Right ventricle myocardium superior (tissue), 1 donor: Measurements from ENCODE around the gene CPA4. TPM values are rescaled to one million over a fixed set of nuclear protein-coding genes. Genes with fewer than 3 reads are reported as not detected.

Source experiments
- ATAC-seq: fragments of 200-7000 bp; cut with Tn5 transposase; one replicate; pipeline ENCODE4 v1.9.1; 2020; ENCODE audit warnings: mild to moderate bottlenecking; ENCODE audit not compliant: poor library complexity
- DNase-seq: peaks from one replicate; pipeline ENCODE4 v3.0.0-alpha.2; 2020
- intact Hi-C: fragments of 100-400 bp; cut with DNase I; formaldehyde crosslinking; loops from one replicate; pipeline ENCODE4 v1.11.2; 2022
- total RNA-seq: library from RNA; stranded (reverse); fragmentation: NEBNext Ultra II Directional; extraction: Animal tissue kit (Norgen Biotek cat#: 25700); gene quantifications from one replicate; pipeline ENCODE4 v1.2.1, GENCODE V29; 2021
- donor health status: DM: no; HTN: yes; CAD: no; lungs with severe emphysema.

CPA4 gene
- total RNA-seq, 1 donor from 2014 or later = not detected

DNA sequence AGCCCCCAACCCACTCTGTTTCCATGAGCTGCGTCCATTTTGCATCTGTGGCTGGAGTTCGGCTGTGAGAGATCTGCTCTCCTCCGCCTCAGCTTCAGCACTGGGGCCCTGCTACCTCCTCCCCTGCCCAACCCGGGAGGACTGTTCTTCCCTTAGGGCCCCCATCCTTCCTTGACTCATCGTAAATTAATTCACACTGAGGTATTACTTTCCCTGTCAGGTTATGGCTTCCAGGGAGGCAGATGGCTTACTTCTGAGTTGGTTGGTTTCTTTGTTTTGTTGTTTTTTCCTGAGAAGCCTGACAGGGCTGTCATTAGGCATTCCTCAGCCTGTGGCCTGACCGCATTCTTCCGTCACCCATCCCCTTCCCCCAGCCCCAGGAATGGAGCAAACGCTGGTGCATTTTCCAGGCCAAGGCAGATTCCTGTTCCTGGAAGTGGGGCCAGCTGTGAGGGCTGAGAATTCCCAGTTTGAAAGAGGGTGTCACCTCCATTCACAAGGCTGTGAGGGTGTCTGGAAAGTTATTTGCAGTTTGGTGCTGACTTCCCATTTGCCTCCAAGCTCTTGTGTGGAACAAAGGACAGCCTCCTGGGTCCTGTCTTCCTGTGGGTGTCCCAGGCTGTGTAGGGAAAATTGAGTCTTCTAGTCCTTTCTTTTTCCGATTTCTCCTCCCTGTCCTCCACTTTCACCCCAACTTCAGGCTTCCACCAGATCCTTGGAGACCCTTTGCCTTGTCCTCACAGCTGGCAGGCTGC is 63.3 kb downstream of the CPA4 start:
- intact Hi-C loops = no loop called here
- DNase-seq (no peak), ATAC-seq (peak; percentile 46)

DNA sequence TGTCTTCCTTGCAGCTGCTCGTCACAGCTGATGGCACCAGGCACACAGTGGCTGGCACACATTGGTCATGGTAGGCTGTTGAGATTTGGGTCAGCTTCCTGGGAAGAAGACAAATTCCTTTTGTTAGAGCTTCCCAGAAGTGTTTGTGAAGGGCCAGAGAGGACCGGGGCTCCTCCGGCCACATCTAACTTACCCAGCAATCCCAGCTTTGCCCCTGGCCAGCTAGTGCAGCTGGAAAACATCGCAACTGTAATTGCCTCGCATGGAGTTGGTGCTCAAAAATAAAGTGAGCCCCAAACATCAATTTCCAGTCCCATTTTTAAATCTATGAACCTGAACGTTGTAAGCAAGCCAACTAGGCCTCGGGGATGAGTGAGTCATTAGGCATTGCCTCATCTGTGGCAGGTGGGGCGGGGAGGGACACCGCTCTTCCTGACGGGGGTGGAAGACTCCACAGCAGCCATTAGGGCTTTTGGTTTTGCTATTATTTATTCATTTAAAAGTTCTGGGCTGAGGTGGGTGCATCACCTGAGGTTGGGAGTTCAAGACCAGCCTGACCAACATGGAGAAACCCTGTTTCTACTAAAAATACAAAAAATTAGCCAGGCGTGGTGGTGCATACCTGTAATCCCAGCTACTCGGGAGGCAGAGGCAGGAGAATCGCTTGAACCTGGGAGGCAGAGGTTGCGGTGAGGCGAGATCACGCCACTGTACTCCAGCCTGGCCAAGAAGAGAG is 64.1 kb downstream of the CPA4 start:
- ATAC-seq (peak; percentile 62), DNase-seq (no peak)
- intact Hi-C loops = no loop called here

DNA sequence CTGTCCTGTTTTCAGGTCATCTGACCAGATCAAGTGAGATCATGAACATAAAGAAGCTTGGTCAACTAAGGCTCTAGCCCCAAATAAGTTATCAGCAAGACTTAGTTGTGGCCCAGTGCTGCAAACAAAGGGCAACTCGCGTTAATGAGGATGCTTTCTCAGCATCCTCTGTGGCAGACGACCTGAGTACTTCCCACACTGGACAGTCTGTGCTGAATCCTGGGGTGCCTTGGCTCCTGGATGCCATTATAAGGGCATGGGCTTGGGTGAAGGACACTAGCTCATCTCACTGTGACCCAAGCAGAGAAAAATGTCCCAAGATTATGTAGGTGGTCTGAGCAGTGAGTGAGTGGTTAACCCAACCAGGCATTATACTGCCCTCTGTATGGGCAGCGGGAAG is 65.5 kb downstream of the CPA4 start:
- DNase-seq (no peak), ATAC-seq (no peak)
- intact Hi-C loops = no loop called here

DNA sequence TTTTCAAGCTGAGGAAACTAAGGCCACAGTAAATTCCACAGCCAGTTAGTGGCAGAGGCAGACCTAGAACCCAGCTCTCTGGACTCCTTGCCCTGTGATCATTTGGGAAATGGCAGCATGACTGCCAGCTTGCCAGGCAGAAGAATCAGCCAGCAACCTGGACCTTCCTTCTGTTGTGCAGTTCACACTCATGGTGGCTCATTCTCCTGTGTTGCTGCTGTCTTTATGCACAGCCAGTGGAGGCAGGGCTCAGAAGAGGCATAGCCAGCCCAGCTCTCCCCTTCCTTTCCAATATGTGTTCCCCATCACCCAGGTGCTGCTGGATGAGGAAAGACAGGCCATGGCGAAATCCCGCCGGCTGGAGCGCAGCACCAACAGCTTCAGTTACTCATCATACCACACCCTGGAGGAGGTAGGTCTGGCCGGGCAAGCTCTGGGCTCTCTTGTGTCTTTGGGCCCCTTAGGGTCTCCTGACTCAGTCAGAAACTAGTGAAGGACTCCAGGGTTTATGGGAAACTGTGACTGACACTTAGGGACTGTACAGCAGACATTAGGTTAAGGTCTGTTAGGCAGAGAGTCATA is 66.4 kb downstream of the CPA4 start:
- intact Hi-C loops = no loop called here
- DNase-seq (no peak), ATAC-seq (no peak)

DNA sequence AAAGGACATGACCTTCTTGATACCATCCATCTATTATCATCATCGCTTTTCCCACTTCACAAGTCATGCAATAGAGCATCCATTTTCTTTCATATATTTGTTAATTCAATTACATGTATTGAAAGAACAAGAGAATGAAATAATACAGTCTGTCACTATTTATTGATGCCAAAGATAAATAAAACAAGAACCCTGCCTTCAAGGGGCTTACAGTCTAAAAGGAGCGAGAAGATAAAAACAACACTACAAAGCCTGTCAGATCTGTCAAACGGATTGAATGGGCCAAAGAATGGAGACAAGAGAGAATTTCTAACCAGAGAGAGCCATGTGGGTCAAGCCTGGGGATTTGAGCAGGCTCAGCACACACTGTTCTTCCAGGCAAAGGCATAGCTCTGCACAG is 67.6 kb downstream of the CPA4 start:
- intact Hi-C loops = no loop called here
- no peak for DNase-seq
- no peak for ATAC-seq

DNA sequence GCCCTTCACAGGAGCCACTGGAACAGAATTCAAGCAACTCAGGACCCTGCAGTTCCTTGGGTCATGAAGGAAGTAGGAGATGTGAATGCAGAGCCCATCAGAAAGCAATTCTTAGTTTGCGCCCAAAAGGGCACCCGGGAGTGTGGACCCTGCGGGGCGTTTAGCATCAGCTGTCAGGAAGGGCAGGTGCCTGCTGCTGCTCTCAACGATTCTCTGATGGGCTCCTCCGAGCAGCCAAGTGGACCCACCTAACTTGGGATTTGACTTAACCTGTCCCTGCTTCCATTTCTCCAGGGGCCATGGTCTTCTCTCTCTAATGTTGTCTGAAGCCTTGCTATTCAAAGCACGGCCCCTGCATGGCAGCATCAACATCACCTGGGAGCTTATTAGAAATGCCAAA is 68.7 kb downstream of the CPA4 start:
- ATAC-seq (no peak), DNase-seq (no peak)
- intact Hi-C loops = no loop called here

DNA sequence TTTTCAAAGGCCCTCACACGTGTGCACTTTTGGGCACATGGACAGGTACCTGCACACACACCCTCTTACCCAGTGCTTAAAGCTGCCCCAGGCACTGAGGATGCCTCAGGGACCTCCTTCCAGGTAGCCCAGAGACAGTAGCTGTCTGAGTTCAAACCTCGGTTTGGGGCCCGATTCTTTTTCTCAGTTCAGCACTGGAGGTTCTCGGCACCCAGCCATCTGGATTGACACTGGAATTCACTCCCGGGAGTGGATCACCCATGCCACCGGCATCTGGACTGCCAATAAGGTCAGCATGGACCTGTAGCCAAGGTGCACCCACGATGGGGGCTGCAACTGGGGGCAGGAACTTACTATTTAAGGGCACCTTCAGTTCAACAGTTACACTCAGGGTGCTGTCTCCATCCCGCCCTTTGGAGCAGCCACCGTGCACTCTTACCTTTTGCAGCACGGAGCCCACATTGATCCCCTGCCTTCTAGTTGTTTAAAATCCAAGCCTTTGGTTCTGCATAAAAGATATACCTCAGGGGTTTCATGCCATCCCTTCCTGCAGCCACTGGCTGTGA is 69.4 kb downstream of the CPA4 start:
- ATAC-seq = no peak
- DNase-seq = no peak
- intact Hi-C loops = no loop called here

DNA sequence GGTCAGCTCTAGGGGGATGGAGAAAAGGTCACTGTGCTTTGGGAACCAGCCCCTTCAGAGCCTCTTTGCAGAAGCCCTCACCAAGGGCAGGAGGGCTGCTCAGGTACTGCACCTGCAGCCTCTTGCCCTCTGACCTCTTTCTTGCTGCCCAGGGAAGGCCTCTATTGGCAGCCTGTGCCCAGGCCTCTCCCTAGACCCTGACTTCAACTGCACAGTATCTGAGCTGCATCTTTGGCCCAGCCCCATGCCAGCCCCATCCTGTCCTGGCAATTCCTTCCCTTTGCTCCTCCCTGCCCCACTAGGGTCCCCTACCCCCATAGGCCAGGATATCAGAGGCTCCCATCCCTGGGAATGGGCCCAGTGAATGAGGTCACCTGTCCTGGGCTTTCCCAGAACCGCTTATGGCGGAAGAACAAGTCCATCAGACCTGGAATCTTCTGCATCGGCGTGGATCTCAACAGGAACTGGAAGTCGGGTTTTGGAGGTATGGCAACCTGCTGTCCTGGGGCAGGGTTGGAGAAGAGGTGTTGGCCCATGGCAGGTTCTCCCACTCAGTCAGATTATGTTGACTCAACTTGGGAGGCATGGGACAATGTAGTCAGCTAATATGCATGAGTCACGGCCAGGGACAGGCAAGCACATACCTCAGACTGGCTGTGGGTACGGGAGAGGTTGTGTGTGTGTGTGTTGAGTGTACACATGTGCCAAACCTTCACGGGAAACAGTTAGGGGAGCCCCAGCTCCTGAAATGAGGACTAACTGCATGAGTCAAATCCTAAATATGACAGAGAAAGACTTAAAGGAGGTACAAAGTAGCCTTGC is 70.3 kb downstream of the CPA4 start:
- ATAC-seq (no peak), DNase-seq (no peak)
- intact Hi-C loops = no loop called here

DNA sequence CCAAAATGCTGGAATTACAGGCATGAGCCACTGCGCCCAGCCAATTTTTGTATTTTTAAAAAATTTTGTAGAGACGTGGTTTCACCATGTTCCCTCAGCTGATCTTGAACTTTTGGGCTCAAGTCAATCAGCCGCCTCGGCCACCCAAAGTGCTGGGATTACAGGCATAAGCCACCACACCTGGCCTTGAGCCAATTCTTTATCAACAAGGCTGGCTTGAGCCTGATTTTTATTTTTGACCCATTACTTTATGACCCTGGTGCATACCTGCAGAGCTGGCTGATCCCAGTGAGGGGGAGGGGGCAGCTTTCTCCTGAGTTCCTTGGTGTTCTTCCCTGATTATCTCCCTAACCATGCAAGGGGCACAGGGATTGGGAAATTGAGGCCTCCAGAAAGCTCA is 71.5 kb downstream of the CPA4 start:
- intact Hi-C loops = no loop called here
- ATAC-seq (no peak), DNase-seq (no peak)

DNA sequence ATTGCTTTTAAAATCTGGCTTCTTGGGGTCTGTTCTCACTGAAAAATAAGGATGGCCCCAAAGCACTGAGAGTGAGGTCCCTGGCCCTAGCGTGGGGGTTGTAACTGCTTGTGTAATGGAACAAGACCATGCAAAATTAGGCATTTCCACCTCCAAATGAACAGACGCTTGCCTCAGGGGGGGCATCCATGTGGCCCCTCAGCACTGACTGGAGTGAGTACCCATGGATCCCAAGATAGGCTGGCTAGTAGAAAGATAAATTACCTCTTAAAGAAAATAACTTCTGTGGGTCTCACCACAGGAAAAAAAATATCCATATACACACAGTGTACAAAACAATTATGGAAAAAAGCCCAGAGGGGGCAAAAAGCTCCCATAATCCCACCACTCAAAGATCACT is 72.1 kb downstream of the CPA4 start:
- intact Hi-C loops = no loop called here

DNA sequence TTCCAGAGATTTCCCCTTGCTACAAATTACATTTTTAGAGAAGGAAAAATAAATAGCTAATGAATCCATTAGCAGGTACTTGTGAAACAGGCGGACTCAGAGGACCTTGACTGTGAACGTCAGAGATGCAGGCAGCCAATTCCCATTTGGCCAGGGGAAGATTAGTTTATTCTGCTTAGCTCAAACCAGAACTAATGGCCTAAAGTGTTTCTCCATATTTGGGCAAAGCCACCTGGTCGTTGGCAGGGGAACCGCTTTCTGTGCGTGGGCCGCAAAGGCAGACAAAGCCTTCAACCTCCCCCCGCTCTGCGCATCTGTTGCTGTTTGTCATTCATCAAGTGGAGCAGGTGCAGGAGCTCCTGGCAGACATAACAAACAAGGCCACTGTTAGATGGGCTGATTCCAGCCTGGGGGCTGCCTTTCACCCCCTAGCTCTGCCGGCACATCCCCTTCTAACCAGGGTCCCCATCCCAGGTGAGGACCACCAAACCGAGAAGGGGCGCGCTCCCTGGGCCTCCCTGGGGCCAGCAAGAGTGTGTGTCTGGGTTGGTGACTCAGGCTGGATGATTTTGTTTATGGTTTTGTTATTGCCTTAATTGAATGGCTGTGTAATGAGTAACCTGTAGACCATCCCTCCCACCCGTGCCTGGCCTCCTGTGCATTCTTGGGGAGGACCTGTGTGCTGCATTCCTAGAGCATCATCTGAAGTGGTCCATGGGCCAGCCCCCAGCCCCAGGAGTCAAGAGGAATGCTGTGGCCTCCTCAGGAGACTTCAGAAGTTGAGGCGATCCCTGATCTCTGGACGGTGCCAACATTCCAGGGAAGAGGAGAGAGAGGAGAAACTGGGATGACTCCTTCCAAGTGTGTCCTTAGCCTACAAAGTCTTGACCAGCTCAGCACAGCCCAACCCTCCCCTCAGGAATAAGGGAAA is 72.8 kb downstream of the CPA4 start:
- intact Hi-C loops = no loop called here
- DNase-seq (no peak), ATAC-seq (no peak)

More for the DNA sequence above, 72.1 kb downstream of the CPA4 start:
- DNase-seq = no peak
- ATAC-seq = no peak

DNA sequence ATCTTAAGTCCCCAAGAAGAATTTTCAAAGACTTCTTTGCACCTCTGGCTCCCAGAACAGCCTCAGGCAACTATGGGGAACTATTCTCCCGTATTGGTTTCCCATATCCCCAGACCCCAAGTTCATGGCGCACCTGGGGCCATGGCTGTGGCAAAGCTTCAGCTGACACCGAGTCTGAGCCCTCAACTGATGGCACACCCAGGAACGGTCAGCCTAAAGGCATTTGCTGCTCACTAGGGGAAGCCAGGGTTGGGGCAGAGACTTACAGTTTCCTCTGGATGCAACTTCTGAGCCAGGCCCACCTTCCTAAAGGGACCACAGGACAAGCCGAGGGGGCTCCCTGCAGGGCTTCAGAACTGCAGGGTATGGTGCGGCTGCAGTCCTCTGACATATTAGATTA is 73.6 kb downstream of the CPA4 start:
- intact Hi-C loops = no loop called here
- ATAC-seq = no peak

DNA sequence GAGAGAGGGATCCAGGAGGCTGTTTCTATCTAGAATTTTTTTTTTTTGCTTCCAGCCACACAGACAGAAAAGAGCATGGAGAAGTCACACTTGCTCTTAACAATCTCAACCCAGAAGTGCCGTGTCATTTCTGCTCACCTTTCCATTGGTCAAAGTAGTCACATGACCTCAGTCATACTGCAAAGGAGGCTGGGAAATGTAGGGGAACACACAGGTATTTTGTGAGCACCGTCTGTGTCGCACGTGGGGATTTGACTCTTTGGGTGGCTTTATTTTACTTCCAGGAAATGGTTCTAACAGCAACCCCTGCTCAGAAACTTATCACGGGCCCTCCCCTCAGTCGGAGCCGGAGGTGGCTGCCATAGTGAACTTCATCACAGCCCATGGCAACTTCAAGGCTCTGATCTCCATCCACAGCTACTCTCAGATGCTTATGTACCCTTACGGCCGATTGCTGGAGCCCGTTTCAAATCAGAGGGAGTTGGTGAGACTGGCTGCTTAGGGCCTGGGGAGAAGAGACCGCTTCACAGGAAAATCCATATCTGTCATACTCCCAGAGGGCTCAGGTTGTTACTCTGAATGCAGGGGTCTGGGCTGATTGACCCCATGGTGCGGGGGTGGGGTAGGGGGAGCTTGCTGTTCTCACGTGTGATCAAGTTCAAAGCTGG is 74.3 kb downstream of the CPA4 start:
- no peak for DNase-seq
- no peak for ATAC-seq
- intact Hi-C loops = no loop called here

More for the DNA sequence above, 73.6 kb downstream of the CPA4 start:
- no peak for DNase-seq

DNA sequence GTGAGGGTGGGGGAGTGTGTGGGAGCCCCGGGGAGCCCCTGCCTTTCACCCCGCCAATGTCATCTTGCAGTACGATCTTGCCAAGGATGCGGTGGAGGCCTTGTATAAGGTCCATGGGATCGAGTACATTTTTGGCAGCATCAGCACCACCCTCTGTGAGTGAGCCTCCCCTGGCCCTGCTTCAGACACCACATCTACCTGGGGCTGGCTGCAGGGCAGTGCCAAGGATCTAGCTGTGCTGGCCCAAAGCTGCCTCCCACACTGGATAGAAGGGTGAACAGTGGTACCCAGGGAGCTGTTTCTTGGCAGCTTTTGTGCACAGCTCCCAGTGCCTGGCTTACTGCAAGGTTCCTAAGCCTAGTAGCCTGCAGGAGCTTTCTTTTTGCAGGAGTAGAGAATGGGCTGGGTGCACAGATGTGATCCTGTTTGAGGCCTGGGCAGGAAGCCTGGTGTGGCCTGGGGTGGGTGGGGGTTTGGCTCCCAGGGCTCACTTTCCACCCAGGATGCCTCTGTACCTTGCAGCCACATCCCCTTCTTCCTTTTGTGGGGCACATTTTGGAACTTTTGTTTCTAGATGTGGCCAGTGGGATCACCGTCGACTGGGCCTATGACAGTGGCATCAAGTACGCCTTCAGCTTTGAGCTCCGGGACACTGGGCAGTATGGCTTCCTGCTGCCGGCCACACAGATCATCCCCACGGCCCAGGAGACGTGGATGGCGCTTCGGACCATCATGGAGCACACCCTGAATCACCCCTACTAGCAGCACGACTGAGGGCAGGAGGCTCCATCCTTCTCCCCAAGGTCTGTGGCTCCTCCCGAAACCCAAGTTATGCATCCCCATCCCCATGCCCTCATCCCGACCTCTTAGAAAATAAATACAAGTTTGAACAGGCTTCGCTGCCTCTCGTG is 75.1 kb downstream of the CPA4 start:
- DNase-seq (no peak), ATAC-seq (no peak)
- intact Hi-C loops = no loop called here

DNA sequence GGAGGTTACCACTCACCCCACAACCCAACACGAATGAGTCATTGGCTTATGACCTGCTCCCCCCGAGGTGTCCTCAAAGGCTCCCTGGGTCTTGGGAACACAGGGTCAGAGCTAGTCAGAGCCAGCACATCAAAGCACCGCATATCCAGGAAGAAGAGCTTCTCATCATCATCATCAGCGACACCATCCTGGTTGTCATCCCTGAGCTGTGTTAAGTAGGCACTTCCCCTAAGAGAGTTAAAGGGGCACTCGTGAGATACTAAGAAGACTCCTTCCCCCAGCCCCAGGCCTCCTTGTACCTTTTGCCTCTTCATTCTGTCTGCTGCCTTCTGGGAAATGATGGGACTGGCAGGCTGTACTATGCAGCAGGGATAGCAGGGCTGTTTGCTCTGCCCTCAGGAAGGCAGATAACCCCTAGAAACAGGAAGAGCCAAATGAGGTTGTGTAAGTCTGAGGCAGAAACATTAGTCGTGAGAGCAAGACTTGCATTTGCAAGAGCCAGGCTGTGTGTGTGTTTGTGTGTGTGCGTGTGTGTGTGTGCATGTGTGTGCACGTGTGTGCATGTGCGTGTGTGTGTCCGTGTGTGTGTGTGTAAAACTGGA is 76.2 kb downstream of the CPA4 start:
- intact Hi-C loops = no loop called here
- ATAC-seq = peak; percentile 25

More for the DNA sequence above, 76.2 kb downstream of the CPA4 start:
- no peak for DNase-seq
